ENCODE measurements around the gene MED16.
A peak's percentile ranks its signal among the peaks of the same experiment; 100 is the strongest.

MED16 gene

GRCh38 chr19:907183-907853 is 14.3 kb upstream of the MED16 start:
- H3K4me3 ChIP-seq (ENCODE audit: low read depth, low read length) = no peak overlapping the region
- DNase-seq (ENCODE audit: low read depth, low spot score) = no peak
- TF ChIP-seq CTCF (IDR thresholded peaks at IDR 0.05; ENCODE audit: low read depth, low read length) = no peak
- in situ Hi-C loops (cut with HindIII; ENCODE audit: low sequenced_read_pairs) = no loop called here

GRCh38 chr19:906480-906879 is 13.5 kb upstream of the MED16 start:
- TF ChIP-seq CTCF (IDR thresholded peaks at IDR 0.05; ENCODE audit: low read depth, low read length) = no peak
- DNase-seq (ENCODE audit: low read depth, low spot score) = no peak
- H3K4me3 ChIP-seq (ENCODE audit: low read depth, low read length) = no peak overlapping the region
- in situ Hi-C loops (cut with HindIII; ENCODE audit: low sequenced_read_pairs) = no loop called here

GRCh38 chr19:904545-904944 is 11.6 kb upstream of the MED16 start:
- in situ Hi-C loops (cut with HindIII; ENCODE audit: low sequenced_read_pairs) = no loop called here
- no peak for TF ChIP-seq CTCF (IDR thresholded peaks at IDR 0.05; ENCODE audit: low read depth, low read length)
- DNase-seq (ENCODE audit: low read depth, low spot score) = no peak
- no peak overlapping the region for H3K4me3 ChIP-seq (ENCODE audit: low read depth, low read length)

- in situ Hi-C loops (cut with HindIII; ENCODE audit: low sequenced_read_pairs) = no loop called here
- no peak for TF ChIP-seq CTCF (IDR thresholded peaks at IDR 0.05; ENCODE audit: low read depth, low read length)
- peak; percentile 41 for DNase-seq (ENCODE audit: low read depth, low spot score)
- H3K4me3 ChIP-seq (ENCODE audit: low read depth, low read length) = no peak overlapping the region
These were observed 10.3 kb upstream of the MED16 start for GRCh38 chr19:903266-903797.

GRCh38 chr19:902446-903226 is 9.6 kb upstream of the MED16 start:
- no peak for DNase-seq (ENCODE audit: low read depth, low spot score)
- in situ Hi-C loops (cut with HindIII; ENCODE audit: low sequenced_read_pairs) = no loop called here
- no peak overlapping the region for H3K4me3 ChIP-seq (ENCODE audit: low read depth, low read length)
- TF ChIP-seq CTCF (IDR thresholded peaks at IDR 0.05; ENCODE audit: low read depth, low read length) = no peak

GRCh38 chr19:902093-902370 is 9.0 kb upstream of the MED16 start:
- DNase-seq (ENCODE audit: low read depth, low spot score) = no peak
- no peak for TF ChIP-seq CTCF (IDR thresholded peaks at IDR 0.05; ENCODE audit: low read depth, low read length)
- no peak overlapping the region for H3K4me3 ChIP-seq (ENCODE audit: low read depth, low read length)
- in situ Hi-C loops (cut with HindIII; ENCODE audit: low sequenced_read_pairs) = no loop called here
